ENCODE data around the gene UGP2. TPM values are rescaled to one million over a fixed set of nuclear protein-coding genes. Genes with fewer than 3 reads are reported as not detected.

UGP2 gene
- total RNA-seq, 3 donors from 2014 or later: 46.1 to 48.6 (median 47.7) TPM

DNA sequence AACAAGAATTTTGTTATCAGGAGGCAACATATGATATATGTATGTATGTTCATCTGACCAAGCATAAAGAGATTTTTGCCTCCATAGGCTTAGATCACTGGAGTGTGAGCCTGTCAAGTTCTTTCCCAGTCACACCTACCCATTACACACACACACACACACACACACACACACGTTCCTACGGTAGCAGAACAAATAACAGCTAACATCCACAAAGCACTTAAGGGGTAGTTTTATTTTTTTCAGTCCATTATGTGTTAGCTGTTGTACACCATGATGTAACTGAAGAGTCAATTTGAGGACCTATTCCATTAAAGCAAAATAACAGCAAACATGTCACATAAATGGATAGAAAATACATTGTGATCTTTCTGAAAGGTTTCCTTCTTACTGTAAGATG, 39.5 kb downstream of the UGP2 start:
- no peak for ATAC-seq
- H3K9me3 Mint-ChIP-seq: no peaks in the 10 kb centered on the region
- no peak for DNase-seq
- H3K36me3 Mint-ChIP-seq (ENCODE audit: insufficient read depth): peaks cover 31% of the 10 kb centered on the region
- H3K4me3 Mint-ChIP-seq: no peak overlapping the region
- H3K27me3 Mint-ChIP-seq (ENCODE audit: low read depth): no peaks in the 10 kb centered on the region
- peaks cover 32% of the 10 kb centered on the region for H3K4me1 Mint-ChIP-seq (ENCODE audit: low read depth)

- Mint-ChIP-seq H3K36me3 (ENCODE audit: insufficient read depth) (peaks cover 21% of the 10 kb centered on the region), H3K4me3 (no peak overlapping the region), H3K9me3 (no peaks in the 10 kb centered on the region), H3K27me3 (ENCODE audit: low read depth) (no peaks in the 10 kb centered on the region), H3K4me1 (ENCODE audit: low read depth) (peaks cover 28% of the 10 kb centered on the region)
- ATAC-seq (peak; percentile 63 to 71), DNase-seq (no peak)
Observed at GRCh38 chr2:63882395-63883105, 40.9 kb downstream of the UGP2 start.

- no peaks in the 10 kb centered on the region for H3K27me3 Mint-ChIP-seq (ENCODE audit: low read depth)
- H3K36me3 Mint-ChIP-seq (ENCODE audit: insufficient read depth): peaks cover 29% of the 10 kb centered on the region
- no peak for ATAC-seq
- H3K4me3 Mint-ChIP-seq: no peak overlapping the region
- DNase-seq: no peak
- no peaks in the 10 kb centered on the region for H3K9me3 Mint-ChIP-seq
- peaks cover 16% of the 10 kb centered on the region for H3K4me1 Mint-ChIP-seq (ENCODE audit: low read depth)
Observed at GRCh38 chr2:63886445-63886844, 44.7 kb downstream of the UGP2 start.

DNA sequence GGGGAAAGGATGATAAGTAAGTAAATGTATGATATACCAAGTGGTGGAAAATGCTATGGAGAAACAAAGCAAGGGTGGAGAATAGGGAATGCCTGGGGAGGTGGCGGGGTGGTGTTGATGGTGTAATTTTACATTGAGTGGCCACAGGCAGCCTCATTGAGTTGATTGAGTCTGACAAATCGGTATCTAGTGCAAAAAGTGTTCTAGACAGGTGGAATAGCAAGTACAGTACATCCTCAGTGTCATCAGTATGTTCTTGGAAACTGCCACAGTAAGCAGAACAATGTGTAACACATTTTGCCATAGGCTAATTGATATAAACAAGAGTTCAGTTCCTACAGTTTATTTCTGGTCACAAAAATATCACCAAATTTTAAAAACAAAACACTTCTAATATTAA, 46.4 kb downstream of the UGP2 start:
- Mint-ChIP-seq H3K4me3 (no peak overlapping the region), H3K36me3 (ENCODE audit: insufficient read depth) (peaks cover 30% of the 10 kb centered on the region), H3K27me3 (ENCODE audit: low read depth) (no peaks in the 10 kb centered on the region), H3K9me3 (no peaks in the 10 kb centered on the region), H3K4me1 (ENCODE audit: low read depth) (peaks cover 2% of the 10 kb centered on the region)
- ATAC-seq (no peak), DNase-seq (no peak)

GRCh38 chr2:63888490-63889402, 47.0 kb downstream of the UGP2 start:
- peaks cover 33% of the 10 kb centered on the region for H3K36me3 Mint-ChIP-seq (ENCODE audit: insufficient read depth)
- H3K4me1 Mint-ChIP-seq (ENCODE audit: low read depth): peaks cover 2% of the 10 kb centered on the region
- ATAC-seq (peak; percentile 81 to 82), DNase-seq (peak; percentile 18)
- no peaks in the 10 kb centered on the region for H3K27me3 Mint-ChIP-seq (ENCODE audit: low read depth)
- H3K4me3 Mint-ChIP-seq: no peak overlapping the region
- H3K9me3 Mint-ChIP-seq: no peaks in the 10 kb centered on the region

GRCh38 chr2:63890678-63891077, 49.0 kb downstream of the UGP2 start:
- no peaks in the 10 kb centered on the region for H3K27me3 Mint-ChIP-seq (ENCODE audit: low read depth)

GRCh38 chr2:63891488-63892030, 49.9 kb downstream of the UGP2 start:
- Mint-ChIP-seq H3K4me3 (no peak overlapping the region), H3K36me3 (ENCODE audit: insufficient read depth) (peaks cover 35% of the 10 kb centered on the region), H3K9me3 (no peaks in the 10 kb centered on the region), H3K27me3 (ENCODE audit: low read depth) (no peaks in the 10 kb centered on the region), H3K4me1 (ENCODE audit: low read depth) (peaks cover 2% of the 10 kb centered on the region)
- ATAC-seq: no peak
- DNase-seq: no peak

More at GRCh38 chr2:63890678-63891077, 49.0 kb downstream of the UGP2 start:
- H3K4me3 Mint-ChIP-seq: no peak overlapping the region
- H3K4me1 Mint-ChIP-seq (ENCODE audit: low read depth): peaks cover 2% of the 10 kb centered on the region
- DNase-seq (no peak), ATAC-seq (no peak)
- no peaks in the 10 kb centered on the region for H3K9me3 Mint-ChIP-seq
- peaks cover 31% of the 10 kb centered on the region for H3K36me3 Mint-ChIP-seq (ENCODE audit: insufficient read depth)

DNA sequence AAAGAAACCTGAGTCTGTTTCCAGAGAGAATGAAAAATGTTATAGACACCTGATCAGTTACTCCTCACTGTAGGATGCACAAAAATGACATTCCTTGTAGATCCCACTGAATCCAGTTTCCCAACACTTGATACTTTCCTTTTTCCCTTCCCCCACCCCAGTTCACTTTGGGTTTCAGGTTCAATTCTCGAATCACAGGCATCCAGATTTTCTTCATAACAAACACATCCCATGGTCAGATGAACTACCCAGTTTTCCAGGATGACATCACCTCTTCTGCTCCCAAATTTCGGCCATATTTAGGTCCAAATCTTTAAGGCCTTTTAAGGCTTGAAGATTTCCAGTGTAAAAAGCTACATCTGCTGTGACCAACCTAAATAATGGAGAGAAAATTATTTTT, 51.5 kb downstream of the UGP2 start:
- no peaks in the 10 kb centered on the region for H3K27me3 Mint-ChIP-seq (ENCODE audit: low read depth)
- DNase-seq (no peak), ATAC-seq (no peak)
- H3K4me3 Mint-ChIP-seq: no peak overlapping the region
- peaks cover 2% of the 10 kb centered on the region for H3K4me1 Mint-ChIP-seq (ENCODE audit: low read depth)
- H3K9me3 Mint-ChIP-seq: no peaks in the 10 kb centered on the region
- H3K36me3 Mint-ChIP-seq (ENCODE audit: insufficient read depth): peaks cover 33% of the 10 kb centered on the region

DNA sequence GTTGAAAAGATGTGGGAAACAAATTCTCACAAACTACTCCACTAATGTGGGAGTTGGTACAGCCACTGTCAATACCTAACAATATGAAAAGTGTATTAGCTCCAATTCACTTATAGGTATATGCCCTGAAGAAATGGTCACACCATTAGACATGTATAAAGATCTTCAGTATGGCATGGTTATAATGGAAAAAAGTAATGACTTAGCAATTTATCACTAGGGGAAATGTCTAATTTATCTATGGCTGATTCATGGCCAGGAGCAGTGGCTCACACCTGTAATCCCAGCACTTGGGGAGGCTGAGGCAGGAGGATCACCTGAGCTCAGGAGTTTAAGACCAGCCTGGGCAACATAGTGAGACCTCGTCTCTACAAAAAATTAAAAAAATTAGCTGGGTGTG, 52.5 kb downstream of the UGP2 start:
- Mint-ChIP-seq H3K4me3 (no peak overlapping the region), H3K27me3 (ENCODE audit: low read depth) (no peaks in the 10 kb centered on the region), H3K36me3 (ENCODE audit: insufficient read depth) (peaks cover 32% of the 10 kb centered on the region), H3K4me1 (ENCODE audit: low read depth) (no peaks in the 10 kb centered on the region), H3K9me3 (no peaks in the 10 kb centered on the region)
- ATAC-seq (no peak), DNase-seq (no peak)

DNA sequence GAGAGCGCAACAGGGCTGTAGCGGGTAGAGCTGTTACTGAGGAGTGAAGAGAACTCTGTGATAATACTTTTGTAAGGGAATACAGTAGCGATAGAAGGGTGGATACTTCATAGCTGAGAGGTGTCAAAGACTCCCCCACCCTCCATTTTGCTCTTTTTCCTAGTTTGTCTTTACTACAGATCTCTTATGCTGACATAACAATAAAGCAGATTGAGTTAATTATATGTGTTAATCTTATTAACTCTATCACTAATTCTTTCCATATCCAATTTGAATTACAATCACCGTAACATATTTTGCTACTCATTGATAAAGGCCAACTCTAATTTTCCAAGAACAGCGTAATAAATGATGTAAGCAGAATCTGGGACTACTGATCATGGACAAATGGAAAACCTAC, 57.1 kb downstream of the UGP2 start:
- Mint-ChIP-seq H3K4me1 (ENCODE audit: low read depth) (peaks cover 4% of the 10 kb centered on the region), H3K9me3 (peaks cover 7% of the 10 kb centered on the region), H3K4me3 (no peak overlapping the region), H3K36me3 (ENCODE audit: insufficient read depth) (peaks cover 42% of the 10 kb centered on the region), H3K27me3 (ENCODE audit: low read depth) (no peaks in the 10 kb centered on the region)
- no peak for DNase-seq
- no peak for ATAC-seq

GRCh38 chr2:63899639-63900038, 57.9 kb downstream of the UGP2 start:
- Mint-ChIP-seq H3K4me1 (ENCODE audit: low read depth) (peaks cover 4% of the 10 kb centered on the region), H3K4me3 (no peak overlapping the region), H3K27me3 (ENCODE audit: low read depth) (no peaks in the 10 kb centered on the region), H3K9me3 (peaks cover 7% of the 10 kb centered on the region), H3K36me3 (ENCODE audit: insufficient read depth) (peaks cover 42% of the 10 kb centered on the region)
- DNase-seq (no peak), ATAC-seq (no peak)

DNA sequence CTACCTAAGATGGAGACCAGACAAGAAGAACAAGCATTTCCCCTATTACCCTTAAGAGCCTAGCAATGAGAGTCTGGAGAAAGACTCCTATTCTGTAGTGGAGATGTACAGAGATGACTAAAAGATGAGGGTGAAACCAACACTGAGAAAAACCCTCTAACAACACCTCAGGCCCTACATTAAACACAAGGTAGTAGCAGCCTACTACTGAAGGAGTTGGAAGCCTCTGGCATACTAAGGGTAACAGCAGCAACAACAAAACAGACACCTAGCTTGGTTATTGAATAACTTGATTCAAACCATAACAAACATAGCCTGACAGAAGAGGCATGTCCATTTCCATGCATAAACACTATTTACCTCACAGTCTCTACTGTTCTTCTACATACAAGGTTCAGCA, 60.5 kb downstream of the UGP2 start:
- Mint-ChIP-seq H3K27me3 (ENCODE audit: low read depth) (no peaks in the 10 kb centered on the region), H3K4me3 (no peak overlapping the region), H3K4me1 (ENCODE audit: low read depth) (peaks cover 4% of the 10 kb centered on the region), H3K36me3 (ENCODE audit: insufficient read depth) (peaks cover 61% of the 10 kb centered on the region), H3K9me3 (peaks cover 19% of the 10 kb centered on the region)
- ATAC-seq (peak; percentile 32 to 37), DNase-seq (no peak)

DNA sequence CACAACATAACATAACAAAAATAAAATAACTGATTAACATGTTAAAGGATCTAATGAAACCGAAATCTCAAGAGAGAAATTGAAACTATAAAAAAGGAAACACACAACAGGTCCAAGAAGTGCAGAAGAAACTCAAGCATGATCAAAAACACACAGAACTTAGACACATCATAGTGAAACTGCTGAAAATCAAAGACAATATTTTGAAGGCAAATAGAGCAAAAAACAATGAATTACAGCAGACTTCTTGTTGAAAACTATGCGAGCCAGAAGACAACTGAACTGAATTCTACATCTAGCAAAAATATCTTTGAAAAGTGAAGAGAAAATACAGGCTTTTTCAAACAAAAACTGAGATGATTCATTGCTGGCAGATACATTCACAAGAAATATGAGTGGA, 61.3 kb downstream of the UGP2 start:
- no peak for DNase-seq
- Mint-ChIP-seq H3K4me3 (no peak overlapping the region), H3K27me3 (ENCODE audit: low read depth) (no peaks in the 10 kb centered on the region), H3K4me1 (ENCODE audit: low read depth) (peaks cover 4% of the 10 kb centered on the region), H3K36me3 (ENCODE audit: insufficient read depth) (peaks cover 65% of the 10 kb centered on the region), H3K9me3 (peaks cover 19% of the 10 kb centered on the region)
- ATAC-seq: peak; percentile 10 to 46

GRCh38 chr2:63914311-63914710, 72.6 kb downstream of the UGP2 start:
- DNase-seq (no peak), ATAC-seq (no peak)
- H3K27me3 Mint-ChIP-seq (ENCODE audit: low read depth): no peaks in the 10 kb centered on the region
- no peaks in the 10 kb centered on the region for H3K4me1 Mint-ChIP-seq (ENCODE audit: low read depth)
- H3K9me3 Mint-ChIP-seq: no peaks in the 10 kb centered on the region
- no peak overlapping the region for H3K4me3 Mint-ChIP-seq
- H3K36me3 Mint-ChIP-seq (ENCODE audit: insufficient read depth): peaks cover 46% of the 10 kb centered on the region
